Small intestine (tissue), 7 donors: ENCODE measurements around the gene FPR3. TPM values are rescaled to one million over a fixed set of nuclear protein-coding genes. Genes with fewer than 3 reads are reported as not detected.

Experiments used
- DNase-seq, 2 donors: peaks; one replicate each; pipeline versions ENCODE4 v3.0.0 to v3.0.0-alpha.2; 2013
- FAIRE-seq: peaks from 2 replicates; lab custom pipeline; 2012; peaks lifted over from hg19 to GRCh38; lab: Jason Lieb, UNC
- H3K27ac ChIP-seq, 3 donors: one replicate each; pipeline ENCODE4 v1.5.1; 2013; ENCODE audit warnings: low read length in 2 of 3, mild to moderate bottlenecking in 2 of 3, control low read depth in 1 of 3, inconsistent platforms in 1 of 3, low read depth in 1 of 3, moderate library complexity in 1 of 3
- H3K27me3 ChIP-seq, 3 donors: one replicate each; pipeline ENCODE4 v1.6.1; 2013; ENCODE audit warnings: low read length in 3 of 3, inconsistent platforms in 1 of 3; ENCODE audit not compliant: control insufficient read depth in 3 of 3, insufficient read depth in 3 of 3
- H3K36me3 ChIP-seq, 3 donors: one replicate each; pipeline ENCODE4 v1.6.1; 2013; ENCODE audit warnings: low read length in 3 of 3, inconsistent platforms in 1 of 3, low read depth in 1 of 3, mild to moderate bottlenecking in 1 of 3, moderate library complexity in 1 of 3; ENCODE audit not compliant: control insufficient read depth in 3 of 3, insufficient read depth in 2 of 3
- H3K4me1 ChIP-seq, 3 donors: one replicate each; pipeline ENCODE4 v1.6.1; 2013; ENCODE audit warnings: low read length in 2 of 3, inconsistent platforms in 1 of 3, low read depth in 1 of 3, mild to moderate bottlenecking in 1 of 3, moderate library complexity in 1 of 3; ENCODE audit not compliant: control insufficient read depth in 3 of 3, insufficient read depth in 2 of 3
- H3K4me3 ChIP-seq, 3 donors: one replicate each; pipeline ENCODE4 v1.5.1; 2013; ENCODE audit warnings: low read length in 3 of 3, control low read depth in 1 of 3, inconsistent platforms in 1 of 3, low read depth in 1 of 3, mild to moderate bottlenecking in 1 of 3, moderate library complexity in 1 of 3
- H3K9me3 ChIP-seq, 2 donors: one replicate each; pipeline ENCODE4 v1.6.1; 2013; ENCODE audit warnings: low read depth in 1 of 2, low read length in 1 of 2; ENCODE audit not compliant: control insufficient read depth in 2 of 2, insufficient read depth in 1 of 2
- WGBS, 3 donors: extraction: QIAGEN DNeasy Blood & Tissue Kit; methylation state at CpG; one replicate each; pipeline ENCODE4 v1.1.7; 2013; 5-methylcytosine and 5-hydroxymethylcytosine counted together
- polyA plus RNA-seq, 4 donors: library from polyadenylated mRNA; stranded (reverse) in 3 of 4; unstranded in 1 of 4; fragments of 200-250 nt in 3 of 4; fragments of 120-200 nt in 1 of 4; gene quantifications; one replicate each; pipeline versions ENCODE4 v1.2.1 to v1.2.3, GENCODE V29; 2013
- donor health status: healthy with polysubstance abuse.
- donor health status: control.
- donor health status: control.
- donor health status: Bipolar disorder and iron deficiency.
- donor health status: healthy.

The FPR3 gene
- polyA plus RNA-seq, 4 donors, result 0.89 to 5.1 (median 3.8) TPM

GRCh38 chr19:51788029-51788428 is 6.9 kb upstream of the FPR3 start:
- no peaks in the 10 kb centered on the region for H3K4me1 ChIP-seq
- FAIRE-seq (no peak), DNase-seq (no peak)
- H3K9me3 ChIP-seq, result no peaks in the 10 kb centered on the region
- H3K36me3 ChIP-seq, result no peaks in the 10 kb centered on the region
- H3K4me3 ChIP-seq, result no peak overlapping the region
- 47 to 65% (median 47%) methylated on average over 2 of the region's 2 CpGs for WGBS, 3 donors
- no peaks in the 10 kb centered on the region for H3K27me3 ChIP-seq
- no peak overlapping the region for H3K27ac ChIP-seq

GRCh38 chr19:51789061-51789795 is 5.7 kb upstream of the FPR3 start:
- Histone ChIP-seq H3K27ac (no peak overlapping the region), H3K36me3 (no peaks in the 10 kb centered on the region), H3K4me1 (no peaks in the 10 kb centered on the region), H3K4me3 (no peak overlapping the region), H3K9me3 (no peaks in the 10 kb centered on the region), H3K27me3 (no peaks in the 10 kb centered on the region)
- WGBS, 3 donors, result 80 to 83% (median 80%) methylated on average over 6 of the region's 6 CpGs
- FAIRE-seq, result no peak
- DNase-seq, result no peak

GRCh38 chr19:51792932-51793331 is 2.0 kb upstream of the FPR3 start:
- Histone ChIP-seq H3K27me3 (no peaks in the 10 kb centered on the region), H3K27ac (no peak overlapping the region), H3K4me3 (no peak overlapping the region), H3K9me3 (no peaks in the 10 kb centered on the region), H3K4me1 (no peaks in the 10 kb centered on the region), H3K36me3 (no peaks in the 10 kb centered on the region)
- WGBS, 3 donors, result 46 to 70% (median 55%) methylated on average over 2 of the region's 2 CpGs
- FAIRE-seq, result no peak
- no peak for DNase-seq

- Histone ChIP-seq H3K4me1 (no peaks in the 10 kb centered on the region), H3K36me3 (no peaks in the 10 kb centered on the region), H3K27me3 (no peaks in the 10 kb centered on the region), H3K27ac (no peak overlapping the region), H3K4me3 (no peak overlapping the region), H3K9me3 (no peaks in the 10 kb centered on the region)
- DNase-seq (no peak), FAIRE-seq (no peak)
- WGBS, 3 donors, result 80 to 82% (median 81%) methylated on average over 2 of the region's 2 CpGs
Measured at GRCh38 chr19:51793994-51794393, 963 bp upstream of the FPR3 start.

GRCh38 chr19:51796195-51796679 is 1.3 kb downstream of the FPR3 start:
- no peaks in the 10 kb centered on the region for H3K27me3 ChIP-seq
- DNase-seq (no peak), FAIRE-seq (no peak)
- peaks cover 2% of the 10 kb centered on the region in 2 donors for H3K9me3 ChIP-seq
- H3K4me1 ChIP-seq, result no peaks in the 10 kb centered on the region
- 79 to 86% (median 81%) methylated on average over 8 of the region's 8 CpGs for WGBS, 3 donors
- no peak overlapping the region for H3K27ac ChIP-seq
- no peak overlapping the region for H3K4me3 ChIP-seq
- no peaks in the 10 kb centered on the region for H3K36me3 ChIP-seq

- no peaks in the 10 kb centered on the region for H3K4me1 ChIP-seq
- WGBS, 3 donors, result 69 to 74% (median 74%) methylated on average over 5 of the region's 5 CpGs
- no peaks in the 10 kb centered on the region for H3K27me3 ChIP-seq
- H3K4me3 ChIP-seq, result no peak overlapping the region
- no peaks in the 10 kb centered on the region for H3K36me3 ChIP-seq
- FAIRE-seq (no peak), DNase-seq (no peak)
- peaks cover 2% of the 10 kb centered on the region in 2 donors for H3K9me3 ChIP-seq
- no peak overlapping the region for H3K27ac ChIP-seq
Measured at GRCh38 chr19:51797480-51797879, 2.5 kb downstream of the FPR3 start.

- no peak for DNase-seq
- Histone ChIP-seq H3K27me3 (no peaks in the 10 kb centered on the region), H3K4me1 (no peaks in the 10 kb centered on the region), H3K36me3 (no peaks in the 10 kb centered on the region), H3K27ac (peak overlapping the region in 1 of 3 donors; percentile 57), H3K9me3 (peaks cover 2% of the 10 kb centered on the region in 2 donors), H3K4me3 (no peak overlapping the region)
- FAIRE-seq, result no peak
- 43 to 61% (median 54%) methylated on average over 3 of the region's 3 CpGs for WGBS, 3 donors
Measured at GRCh38 chr19:51798062-51798461, 3.1 kb downstream of the FPR3 start.

GRCh38 chr19:51799034-51799773 is 4.2 kb downstream of the FPR3 start:
- no peak for FAIRE-seq
- H3K27me3 ChIP-seq, result no peaks in the 10 kb centered on the region
- H3K36me3 ChIP-seq, result no peaks in the 10 kb centered on the region
- H3K4me1 ChIP-seq, result no peaks in the 10 kb centered on the region
- DNase-seq, result peak; percentile 11 to 26
- H3K4me3 ChIP-seq, result no peak overlapping the region
- peak overlapping the region in 2 of 3 donors; percentile 28 to 57 for H3K27ac ChIP-seq
- H3K9me3 ChIP-seq, result peaks cover 2% of the 10 kb centered on the region in 2 donors
- WGBS, 3 donors, result 57 to 86% (median 85%) methylated on average over 20 of the region's 20 CpGs
